GM18498 (cell line): ENCODE data around the gene PTPRN2.

Experiments
- ATAC-seq: cut with Tn5 transposase; IDR thresholded peaks from one replicate; pipeline ENCODE4 v1.9.1; 2021; ENCODE audit warnings: mild to moderate bottlenecking, moderate library complexity; ENCODE audit not compliant: unreplicated experiment

Gene PTPRN2

DNA sequence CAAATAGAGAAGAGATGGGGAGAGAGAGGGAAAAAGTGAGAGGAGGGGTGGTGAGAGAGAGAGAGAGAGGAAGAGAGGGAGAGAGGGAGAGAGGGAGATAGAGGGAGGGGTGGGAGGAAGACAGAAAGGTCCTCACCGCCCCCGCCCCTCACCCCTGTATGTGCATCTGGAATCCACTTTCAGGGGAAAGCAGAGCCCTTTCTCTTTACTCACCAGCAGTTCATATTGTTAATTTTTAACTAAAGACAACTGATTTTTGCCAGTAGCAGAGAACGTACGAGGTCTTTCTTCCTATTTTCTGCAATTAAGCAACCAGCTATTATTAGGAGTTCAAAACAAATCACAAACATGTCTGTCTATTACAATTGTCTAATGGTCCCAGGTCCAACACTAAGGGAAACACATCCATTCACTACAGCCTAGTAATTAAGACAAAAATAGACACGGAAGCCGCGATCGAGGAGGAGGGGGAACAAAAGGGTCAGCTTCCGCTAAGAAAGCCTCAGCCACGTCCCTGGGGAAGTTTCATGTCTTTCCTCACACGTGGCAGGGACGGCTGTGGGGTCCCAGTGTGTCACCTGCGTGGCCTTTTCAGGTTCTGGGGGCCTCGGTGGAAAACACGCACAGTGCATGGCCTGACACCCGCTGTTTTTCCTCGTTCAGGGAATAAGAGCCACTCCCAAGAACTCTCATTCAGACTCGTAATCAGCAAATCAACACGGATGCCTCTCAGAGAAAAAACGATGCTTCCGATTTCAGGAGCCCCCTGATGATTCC, 572.0 kb downstream of the PTPRN2 start:
- no peak for ATAC-seq

- no peak for ATAC-seq
Observed at GRCh38 chr7:158014976-158015375, 572.6 kb downstream of the PTPRN2 start.

GRCh38 chr7:158013085-158013668, 574.4 kb downstream of the PTPRN2 start:
- no peak for ATAC-seq

DNA sequence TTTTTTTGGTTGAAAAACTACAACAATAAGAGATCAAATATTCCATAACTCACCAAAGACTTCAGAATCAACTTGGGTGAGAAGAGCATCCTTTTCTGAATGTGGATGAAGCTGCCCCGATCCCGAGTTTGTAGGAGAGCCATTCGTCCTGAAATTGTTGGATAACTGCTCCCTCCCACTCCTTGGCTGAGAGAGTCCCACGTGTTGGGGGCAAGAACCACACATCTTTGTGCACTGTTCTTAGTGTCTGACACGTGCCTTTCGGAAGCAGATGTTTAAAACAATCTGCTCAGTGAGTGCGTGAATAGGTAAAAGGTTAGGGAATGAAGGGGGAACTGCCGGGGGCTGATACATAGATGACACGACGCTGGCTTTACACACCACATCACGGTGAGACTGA, 575.7 kb downstream of the PTPRN2 start:
- no peak for ATAC-seq

GRCh38 chr7:158010961-158011693, 576.5 kb downstream of the PTPRN2 start:
- no peak for ATAC-seq

- ATAC-seq, result no peak
Observed at GRCh38 chr7:158009886-158010285, 577.7 kb downstream of the PTPRN2 start.

GRCh38 chr7:158008267-158008666, 579.4 kb downstream of the PTPRN2 start:
- no peak for ATAC-seq

DNA sequence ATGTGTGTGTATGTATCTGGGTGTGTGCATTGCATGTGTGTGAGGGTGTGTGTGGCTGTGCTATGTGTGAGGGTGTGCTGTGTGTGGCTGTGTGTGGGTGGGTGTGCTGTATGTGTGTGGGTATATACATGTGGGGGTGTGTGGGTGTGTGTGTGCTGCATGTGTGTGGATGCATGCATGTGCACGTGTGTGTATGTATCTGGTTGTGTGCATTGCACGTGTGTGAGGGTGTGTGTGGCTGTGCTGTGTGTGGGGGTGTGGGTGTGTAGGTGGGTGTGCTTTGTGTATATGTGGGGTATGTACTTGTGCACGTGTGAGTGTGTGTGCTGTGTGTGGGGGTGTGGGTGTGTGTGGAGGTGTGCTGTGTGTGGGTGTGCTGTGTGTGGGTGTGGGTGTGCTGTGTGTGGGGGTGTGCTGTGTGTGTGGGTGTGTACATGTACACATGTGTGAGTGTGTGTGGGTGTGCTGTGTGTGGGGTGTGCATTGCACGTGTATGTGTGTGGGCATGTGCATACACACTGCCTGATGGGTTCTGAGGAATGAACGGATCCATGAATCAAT, 579.8 kb downstream of the PTPRN2 start:
- no peak for ATAC-seq

- ATAC-seq, result no peak
Observed at GRCh38 chr7:158006841-158007696, 580.6 kb downstream of the PTPRN2 start.

GRCh38 chr7:158005531-158005930, 582.1 kb downstream of the PTPRN2 start:
- ATAC-seq, result no peak

DNA sequence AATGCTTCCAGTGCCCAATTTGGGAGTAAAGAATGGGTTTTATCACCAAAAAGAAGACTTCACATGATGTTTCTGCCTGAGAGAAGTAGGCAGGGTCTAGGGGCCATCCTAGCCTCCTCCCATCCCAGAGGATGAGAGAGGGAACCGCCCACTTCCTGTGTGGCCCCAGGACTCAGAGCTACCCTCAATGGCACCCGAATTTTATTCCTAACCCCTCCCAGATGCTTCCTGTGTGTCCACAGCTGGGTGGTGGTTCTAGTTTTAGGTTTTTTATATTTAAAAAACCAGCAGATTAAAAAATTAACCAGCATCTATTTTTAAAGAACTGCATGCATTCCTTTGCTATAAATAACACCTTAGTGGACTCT, 583.5 kb downstream of the PTPRN2 start:
- ATAC-seq, result no peak

DNA sequence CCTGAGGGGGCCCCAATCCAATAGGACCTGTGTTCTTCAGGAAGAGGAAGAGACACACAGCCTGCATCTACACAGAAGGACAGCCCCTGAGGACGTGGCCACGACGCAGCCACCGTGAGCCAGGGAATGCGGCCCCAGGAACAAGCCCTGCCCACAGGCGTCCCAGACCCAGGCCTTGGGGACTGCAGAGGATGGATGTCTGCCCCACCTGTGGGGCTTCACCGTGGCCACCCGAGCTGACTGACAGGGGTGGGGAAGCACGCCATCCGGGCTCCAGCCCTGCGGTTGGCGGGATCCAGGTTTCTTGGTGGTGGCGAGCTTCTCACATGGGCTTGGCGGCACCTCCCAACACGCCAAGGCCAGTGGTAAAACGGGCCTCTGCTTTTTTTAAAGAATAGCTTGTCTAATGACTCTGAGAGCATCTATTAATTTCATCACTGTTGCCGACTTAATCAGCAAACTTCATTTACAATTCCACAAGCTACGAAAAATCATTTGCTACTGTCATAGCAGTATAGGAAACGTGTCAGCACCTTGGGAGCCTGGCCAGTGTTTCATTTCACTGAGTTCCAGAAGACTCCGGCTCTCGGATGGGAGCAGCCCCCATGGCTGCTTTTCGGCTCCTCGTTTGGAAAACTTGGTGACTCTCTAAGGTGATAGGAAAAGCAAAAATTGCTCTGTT, 584.0 kb downstream of the PTPRN2 start:
- no peak for ATAC-seq

DNA sequence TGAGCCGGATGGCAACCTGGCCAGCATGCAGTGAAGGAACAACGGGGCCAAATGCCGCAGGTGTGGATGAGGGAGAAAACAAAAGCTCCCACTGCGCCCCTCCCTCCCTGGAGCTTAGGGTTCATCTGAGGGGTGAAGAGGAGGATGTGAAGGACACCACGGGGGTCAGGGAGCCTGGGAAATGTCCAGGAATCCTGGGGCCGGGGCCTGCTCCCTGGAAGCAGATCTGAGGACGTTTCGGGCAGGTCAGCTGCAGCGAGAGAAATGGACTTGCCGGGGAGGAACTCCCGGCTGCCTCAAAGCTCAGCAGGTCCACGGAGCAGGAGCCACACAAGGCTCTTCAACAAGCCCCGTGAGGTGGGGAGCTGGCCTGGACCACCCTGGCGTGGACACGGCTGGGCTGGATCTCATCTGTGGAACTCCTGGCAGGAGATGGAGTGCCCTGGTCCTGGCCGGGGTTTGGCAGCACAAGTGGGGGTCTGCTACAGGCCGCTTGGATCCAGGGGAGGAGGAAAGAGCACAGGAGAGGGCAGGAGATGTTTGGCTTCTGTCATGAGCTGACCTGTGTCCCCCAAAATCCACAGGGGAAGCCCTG, 585.0 kb downstream of the PTPRN2 start:
- ATAC-seq, result no peak

GRCh38 chr7:158001621-158002320, 585.9 kb downstream of the PTPRN2 start:
- ATAC-seq, result no peak

DNA sequence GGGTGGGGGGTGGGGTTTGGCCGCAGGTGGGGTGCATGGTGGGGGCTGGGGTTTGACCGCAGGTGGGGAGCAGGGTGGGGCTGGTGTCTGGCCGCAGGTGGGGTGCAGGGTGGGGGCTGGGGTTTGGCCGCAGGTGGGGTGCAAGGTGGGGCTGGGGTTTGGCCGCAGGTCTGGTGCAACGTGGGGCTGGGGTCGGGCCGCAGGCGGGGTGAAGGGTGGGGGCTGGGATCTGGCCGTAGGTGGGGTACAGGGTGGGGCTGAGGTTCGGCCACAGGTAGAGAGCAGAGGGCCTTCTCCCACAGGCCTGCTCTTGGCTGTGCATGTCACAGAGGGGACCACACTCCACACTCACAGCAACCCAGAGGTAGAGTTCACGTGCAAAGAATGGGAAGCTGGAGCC, 586.6 kb downstream of the PTPRN2 start:
- ATAC-seq, result no peak

GRCh38 chr7:158000160-158000559, 587.5 kb downstream of the PTPRN2 start:
- ATAC-seq, result no peak

GRCh38 chr7:157998884-157999552, 588.6 kb downstream of the PTPRN2 start:
- no peak for ATAC-seq

DNA sequence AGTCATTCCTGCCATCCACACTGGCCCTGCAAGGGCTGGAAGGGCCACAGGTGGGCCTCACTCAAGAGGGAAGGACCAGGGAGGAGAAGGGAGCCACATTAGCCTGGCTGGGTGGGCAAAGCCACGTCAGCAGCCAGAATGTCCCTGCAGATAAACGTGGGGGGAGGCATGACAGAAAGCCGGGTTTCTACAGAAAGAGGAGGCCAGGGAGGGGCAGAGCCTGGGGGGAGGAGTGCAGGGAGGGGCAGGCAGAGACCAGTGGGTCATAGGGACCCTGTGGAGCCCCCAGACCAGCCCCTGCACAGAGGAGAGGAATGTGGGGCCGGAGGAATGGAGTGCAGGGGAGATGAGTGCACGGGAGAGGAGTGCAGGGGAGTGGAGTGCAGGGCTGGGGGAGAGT, 590.2 kb downstream of the PTPRN2 start:
- ATAC-seq, result no peak

GRCh38 chr7:157997080-157997440, 590.6 kb downstream of the PTPRN2 start:
- ATAC-seq, result no peak
